AG09319 (cell line): ENCODE data around the gene A2ML1.

Experiments used
- DNase-seq: peaks from one replicate; pipeline ENCODE4 v3.0.0-alpha.2; 2010; ENCODE audit warnings: low read depth; ENCODE audit errors: extremely low read depth
- TF ChIP-seq, protein P1 (sequence below): IDR thresholded peaks from 2 replicates; pipeline ENCODE4 v1.5.1; 2011; ENCODE audit warnings: low read depth, mild to moderate bottlenecking, inconsistent platforms, low read length, moderate library complexity

The A2ML1 gene

DNA sequence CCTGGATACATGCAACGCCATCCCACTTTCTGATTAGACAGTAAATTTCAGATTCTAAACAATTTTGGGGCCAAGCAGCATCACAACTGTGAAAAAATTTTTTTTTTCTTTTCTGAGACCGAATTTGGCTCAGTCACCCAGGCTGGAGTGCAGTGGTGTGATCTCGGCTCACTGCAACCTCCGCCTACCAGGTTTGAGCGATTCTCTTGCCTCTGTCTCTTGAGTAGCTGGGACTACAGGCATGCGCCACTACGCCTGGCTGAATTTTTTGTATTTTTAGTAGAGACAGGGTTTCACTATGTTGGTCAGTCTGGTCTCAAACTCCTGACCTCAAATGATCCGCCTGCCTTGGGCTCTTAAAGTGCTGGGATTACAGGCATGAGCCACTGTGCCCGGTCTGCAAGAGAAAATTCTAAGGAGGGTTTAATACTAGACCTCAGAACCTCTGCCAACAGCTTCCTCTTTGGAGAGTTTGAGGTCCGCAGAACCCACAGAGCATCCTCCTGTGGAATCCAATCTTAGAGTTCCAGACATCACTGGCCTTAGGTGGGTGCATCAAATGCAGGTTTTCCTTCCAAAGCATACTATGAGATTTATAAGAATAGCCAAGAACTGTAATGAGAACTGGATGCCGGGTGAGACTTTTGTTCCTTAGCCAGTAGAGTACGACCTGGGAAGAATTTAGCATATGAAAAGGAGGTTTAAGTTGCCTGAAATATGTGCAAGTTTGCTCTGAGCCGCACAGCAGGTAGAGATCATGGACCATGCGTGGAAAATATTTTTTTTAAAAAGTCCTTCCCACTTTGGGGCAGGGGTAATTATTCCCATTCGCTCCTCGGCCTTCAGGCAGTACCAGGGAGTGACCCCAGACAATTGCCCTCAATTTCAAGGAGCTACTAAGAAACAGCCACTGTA, 84.1 kb downstream of the A2ML1 start:
- TF ChIP-seq, protein P1, sequence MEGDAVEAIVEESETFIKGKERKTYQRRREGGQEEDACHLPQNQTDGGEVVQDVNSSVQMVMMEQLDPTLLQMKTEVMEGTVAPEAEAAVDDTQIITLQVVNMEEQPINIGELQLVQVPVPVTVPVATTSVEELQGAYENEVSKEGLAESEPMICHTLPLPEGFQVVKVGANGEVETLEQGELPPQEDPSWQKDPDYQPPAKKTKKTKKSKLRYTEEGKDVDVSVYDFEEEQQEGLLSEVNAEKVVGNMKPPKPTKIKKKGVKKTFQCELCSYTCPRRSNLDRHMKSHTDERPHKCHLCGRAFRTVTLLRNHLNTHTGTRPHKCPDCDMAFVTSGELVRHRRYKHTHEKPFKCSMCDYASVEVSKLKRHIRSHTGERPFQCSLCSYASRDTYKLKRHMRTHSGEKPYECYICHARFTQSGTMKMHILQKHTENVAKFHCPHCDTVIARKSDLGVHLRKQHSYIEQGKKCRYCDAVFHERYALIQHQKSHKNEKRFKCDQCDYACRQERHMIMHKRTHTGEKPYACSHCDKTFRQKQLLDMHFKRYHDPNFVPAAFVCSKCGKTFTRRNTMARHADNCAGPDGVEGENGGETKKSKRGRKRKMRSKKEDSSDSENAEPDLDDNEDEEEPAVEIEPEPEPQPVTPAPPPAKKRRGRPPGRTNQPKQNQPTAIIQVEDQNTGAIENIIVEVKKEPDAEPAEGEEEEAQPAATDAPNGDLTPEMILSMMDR = no peak

DNA sequence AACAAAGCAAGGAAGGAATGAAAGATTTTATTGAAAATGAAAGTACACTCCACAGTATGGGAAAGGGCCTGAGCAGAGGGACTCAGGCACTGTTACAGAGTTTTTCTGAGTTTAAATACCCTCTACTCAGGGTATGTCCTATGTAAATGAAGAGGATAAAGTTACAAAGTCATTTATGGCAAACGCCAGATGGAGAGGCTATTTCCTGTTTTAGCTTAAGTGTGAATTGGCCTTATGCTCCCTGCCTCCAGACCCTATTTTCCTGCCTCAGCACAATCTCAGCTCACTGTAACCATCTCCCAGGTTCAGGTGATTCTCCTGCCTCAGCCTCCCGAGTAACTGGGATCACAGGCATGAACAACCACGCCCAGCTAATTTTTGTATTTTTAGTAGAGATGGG, 85.1 kb downstream of the A2ML1 start:
- TF ChIP-seq, protein P1 = no peak
- DNase-seq = no peak

More for the DNA sequence above, 84.1 kb downstream of the A2ML1 start:
- no peak for DNase-seq

- TF ChIP-seq, protein P1 = no peak
- no peak for DNase-seq
These were observed 87.3 kb downstream of the A2ML1 start for GRCh38 chr12:8909752-8910151.

- TF ChIP-seq, protein P1 = no peak
- DNase-seq = no peak
These were observed 89.3 kb downstream of the A2ML1 start for GRCh38 chr12:8911606-8912268.

DNA sequence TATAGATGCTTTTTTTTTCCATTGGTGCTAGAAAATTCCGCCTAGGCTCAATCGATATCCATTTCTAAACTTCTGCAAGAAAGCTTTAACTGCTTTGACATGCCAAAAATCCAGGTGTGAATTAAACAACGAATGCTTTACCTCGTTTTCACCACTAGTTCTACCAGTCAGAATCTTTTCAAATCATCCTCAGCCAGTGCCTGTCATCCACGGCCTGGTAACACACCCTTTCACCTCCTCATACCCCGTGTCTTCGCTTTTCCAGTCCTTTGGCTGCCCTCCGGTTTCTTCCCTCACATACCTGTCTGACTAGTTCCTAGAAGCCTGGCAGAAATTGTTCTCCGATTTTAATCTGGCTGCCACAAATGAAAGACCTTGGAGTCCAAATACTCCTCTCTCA, 90.5 kb downstream of the A2ML1 start:
- TF ChIP-seq, protein P1 = no peak
- DNase-seq = no peak

DNA sequence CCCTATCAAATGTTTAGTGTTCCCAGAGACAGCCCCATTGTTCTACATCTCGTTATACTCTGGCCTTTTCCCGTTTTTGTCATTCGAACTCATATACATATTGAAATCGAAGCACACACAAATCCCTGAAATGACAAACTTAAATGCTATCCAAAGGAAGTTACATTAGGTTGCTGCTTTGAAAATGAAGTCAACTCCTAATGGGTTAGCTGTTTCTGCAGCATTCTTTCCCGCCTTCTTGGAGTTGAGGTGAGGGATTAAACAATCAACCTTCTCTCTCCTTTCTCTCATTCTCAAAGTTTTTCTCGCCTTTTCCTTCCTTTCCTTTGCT, 91.2 kb downstream of the A2ML1 start:
- TF ChIP-seq, protein P1 = no peak
- DNase-seq = no peak

- TF ChIP-seq, protein P1 = peak; percentile 64
- peak; percentile 37 for DNase-seq
These were observed 91.8 kb downstream of the A2ML1 start, which contains the start of gene PHC1 for GRCh38 chr12:8914033-8914715. Gene PHC1 (plus strand): TSS chr12:8914509. CDS start chr12:8917678, 3,169 bp downstream.
